Measurements from ENCODE around the gene IL1R1.

Gene IL1R1

GRCh38 chr2:102143450-102143985 lies 972 bp downstream of the IL1R1 start:
- TF ChIP-seq EP300 (IDR thresholded peaks at IDR 0.05; ENCODE audit: borderline replicate concordance), result no peak
- TF ChIP-seq RAD21 (IDR thresholded peaks at IDR 0.05; ENCODE audit: low read depth), result no peak
- no peak for TF ChIP-seq USF1 (IDR thresholded peaks at IDR 0.05)
- no peak for TF ChIP-seq CEBPB (IDR thresholded peaks at IDR 0.05)
- TF ChIP-seq TEAD4 (IDR thresholded peaks at IDR 0.05), result no peak
- no peak for TF ChIP-seq CREB1 (IDR thresholded peaks at IDR 0.05; ENCODE audit: low read depth)
- TF ChIP-seq ZBTB7A (IDR thresholded peaks at IDR 0.05; ENCODE audit: low read depth), result no peak
- TF ChIP-seq EGR1 (IDR thresholded peaks at IDR 0.05), result no peak
- TF ChIP-seq REST (IDR thresholded peaks at IDR 0.05; ENCODE audit: low read depth), result no peak
- no peak for TF ChIP-seq YY1 (IDR thresholded peaks at IDR 0.05; ENCODE audit: low read depth)
- TF ChIP-seq NFIC (IDR thresholded peaks at IDR 0.05), result no peak
- TF ChIP-seq TCF12 (IDR thresholded peaks at IDR 0.05; ENCODE audit: low read depth), result no peak
- TF ChIP-seq TAF1 (IDR thresholded peaks at IDR 0.05; ENCODE audit: low read depth), result no peak
- no peak for TF ChIP-seq MAX (IDR thresholded peaks at IDR 0.05)
- TF ChIP-seq FOXM1 (IDR thresholded peaks at IDR 0.05; ENCODE audit: borderline replicate concordance, low read depth), result no peak

GRCh38 chr2:102144128-102144527 lies 1.6 kb downstream of the IL1R1 start:
- no peak for TF ChIP-seq TCF12 (IDR thresholded peaks at IDR 0.05; ENCODE audit: low read depth)
- no peak for TF ChIP-seq CEBPB (IDR thresholded peaks at IDR 0.05)
- 0 out of 2 replicates have a peak, but pooled peaks have one; percentile 11 for TF ChIP-seq NFIC (IDR thresholded peaks at IDR 0.05)
- no peak for TF ChIP-seq REST (IDR thresholded peaks at IDR 0.05; ENCODE audit: low read depth)
- no peak for TF ChIP-seq CREB1 (IDR thresholded peaks at IDR 0.05; ENCODE audit: low read depth)

- TF ChIP-seq TEAD4 (IDR thresholded peaks at IDR 0.05) (no peak), CREB1 (IDR thresholded peaks at IDR 0.05; ENCODE audit: low read depth) (no peak), MAX (IDR thresholded peaks at IDR 0.05) (no peak), CEBPB (IDR thresholded peaks at IDR 0.05) (no peak)
Measured at GRCh38 chr2:102145107-102145506, 2.6 kb downstream of the IL1R1 start.

- no peak for TF ChIP-seq NFIC (IDR thresholded peaks at IDR 0.05)
- TF ChIP-seq YY1 (IDR thresholded peaks at IDR 0.05; ENCODE audit: low read depth), result no peak
- no peak for TF ChIP-seq TCF12 (IDR thresholded peaks at IDR 0.05; ENCODE audit: low read depth)
- no peak for TF ChIP-seq REST (IDR thresholded peaks at IDR 0.05; ENCODE audit: low read depth)
- TF ChIP-seq CREB1 (IDR thresholded peaks at IDR 0.05; ENCODE audit: low read depth), result no peak
- TF ChIP-seq ZBTB7A (IDR thresholded peaks at IDR 0.05; ENCODE audit: low read depth), result no peak
- no peak for TF ChIP-seq CEBPB (IDR thresholded peaks at IDR 0.05)
- TF ChIP-seq TAF1 (IDR thresholded peaks at IDR 0.05; ENCODE audit: low read depth), result no peak
Measured at GRCh38 chr2:102145934-102146333, 3.4 kb downstream of the IL1R1 start.

GRCh38 chr2:102147935-102148334 lies 5.4 kb downstream of the IL1R1 start:
- no peak for TF ChIP-seq EGR1 (IDR thresholded peaks at IDR 0.05)
- no peak for TF ChIP-seq ZBTB7A (IDR thresholded peaks at IDR 0.05; ENCODE audit: low read depth)
- TF ChIP-seq NFIC (IDR thresholded peaks at IDR 0.05), result no peak
- TF ChIP-seq RAD21 (IDR thresholded peaks at IDR 0.05; ENCODE audit: low read depth), result no peak

- TF ChIP-seq REST (IDR thresholded peaks at IDR 0.05; ENCODE audit: low read depth) (no peak), TAF1 (IDR thresholded peaks at IDR 0.05; ENCODE audit: low read depth) (no peak), NFIC (IDR thresholded peaks at IDR 0.05) (no peak), TEAD4 (IDR thresholded peaks at IDR 0.05) (no peak), EGR1 (IDR thresholded peaks at IDR 0.05) (no peak), RAD21 (IDR thresholded peaks at IDR 0.05; ENCODE audit: low read depth) (no peak), USF1 (IDR thresholded peaks at IDR 0.05) (no peak), ZBTB7A (IDR thresholded peaks at IDR 0.05; ENCODE audit: low read depth) (no peak), FOXM1 (IDR thresholded peaks at IDR 0.05; ENCODE audit: borderline replicate concordance, low read depth) (no peak), TCF12 (IDR thresholded peaks at IDR 0.05; ENCODE audit: low read depth) (no peak), CREB1 (IDR thresholded peaks at IDR 0.05; ENCODE audit: low read depth) (no peak), YY1 (IDR thresholded peaks at IDR 0.05; ENCODE audit: low read depth) (no peak), CEBPB (IDR thresholded peaks at IDR 0.05) (no peak)
Measured at GRCh38 chr2:102149243-102149642, 6.7 kb downstream of the IL1R1 start.

All from Ishikawa (cell line).